Fibroblast of lung (primary cell): ENCODE data around the gene ZNF84. TPM values are rescaled to one million over a fixed set of nuclear protein-coding genes. Genes with fewer than 3 reads are reported as not detected.

Source experiments
- DNase-seq, 2 donors: peaks; one replicate each; pipeline versions ENCODE4 v3.0.0 to v3.0.0-alpha.2; 2010; ENCODE audit warnings: low read depth in 2 of 2
- H2AFZ ChIP-seq: 2 replicates; pipeline ENCODE4 v1.5.1; 2012; ENCODE audit warnings: low read length, control low read depth, inconsistent platforms
- H3K27ac ChIP-seq: 2 replicates; pipeline ENCODE4 v1.5.1; 2011; ENCODE audit warnings: low read length, control low read depth; ENCODE audit not compliant: insufficient read depth
- H3K27me3 ChIP-seq: 2 replicates; pipeline ENCODE4 v1.5.1; 2011; ENCODE audit warnings: mild to moderate bottlenecking, low read length; ENCODE audit not compliant: control insufficient read depth, insufficient read depth
- H3K36me3 ChIP-seq: 2 replicates; pipeline ENCODE4 v1.5.1; 2011; ENCODE audit warnings: low read length; ENCODE audit not compliant: control insufficient read depth, insufficient read depth
- H3K4me1 ChIP-seq: 2 replicates; pipeline ENCODE4 v1.5.1; 2011; ENCODE audit warnings: low read length; ENCODE audit not compliant: control insufficient read depth, insufficient read depth; ENCODE audit errors: extremely low read depth
- H3K4me2 ChIP-seq: 2 replicates; pipeline ENCODE4 v1.5.1; 2011; ENCODE audit warnings: low read length, control low read depth; ENCODE audit not compliant: insufficient read depth; ENCODE audit errors: extremely low read depth
- H3K4me3 ChIP-seq, 4 experiments: fragments of 200-600 bp in 1 of 4; sonication (generic) in 1 of 4; replicated peaks in 1 of 4; 2 replicates each; pipeline ENCODE4 v1.5.1; 2011 to 2016; ENCODE audit warnings: low read length in 4 of 4, low read depth in 3 of 4, mild to moderate bottlenecking in 3 of 4, control low read depth in 2 of 4, inconsistent platforms in 1 of 4, mixed read lengths in 1 of 4; ENCODE audit not compliant: insufficient read depth in 1 of 4; ENCODE audit errors: control extremely low read depth in 1 of 4
- H3K79me2 ChIP-seq: 2 replicates; pipeline ENCODE4 v1.5.1; 2012; ENCODE audit warnings: mild to moderate bottlenecking, low read length, inconsistent platforms; ENCODE audit not compliant: control insufficient read depth, insufficient read depth
- H3K9ac ChIP-seq: 2 replicates; pipeline ENCODE4 v1.5.1; 2011; ENCODE audit warnings: mild to moderate bottlenecking, low read length, control low read depth; ENCODE audit not compliant: insufficient read depth
- H3K9me3 ChIP-seq: 2 replicates; pipeline ENCODE4 v1.5.1; 2012; ENCODE audit warnings: low read depth, low read length; ENCODE audit not compliant: control insufficient read depth, insufficient read depth
- H4K20me1 ChIP-seq: 2 replicates; pipeline ENCODE4 v1.5.1; 2011; ENCODE audit warnings: low read length; ENCODE audit not compliant: control insufficient read depth, insufficient read depth; ENCODE audit errors: extremely low read depth
- EZH2 ChIP-seq: IDR thresholded peaks from 2 replicates; pipeline ENCODE4 v1.5.1; 2012; ENCODE audit warnings: low read length, control low read depth, mild to moderate bottlenecking; ENCODE audit errors: missing control alignments
- polyA plus RNA-seq, 2 donors: library from polyadenylated mRNA; depleted of rRNA in 1 of 2; stranded (reverse) in 1 of 2; unstranded in 1 of 2; fragments of >200 nt; gene quantifications; 2 replicates each; pipeline ENCODE4 v1.2.1, GENCODE V29; 2011 to 2012; ENCODE audit warnings: missing spikeins in 1 of 2
- total RNA-seq: library from RNA; depleted of rRNA; stranded (reverse); fragments of >200 nt; gene quantifications from 2 replicates; pipeline ENCODE4 v1.2.1, GENCODE V29; 2014
- TF ChIP-seq, protein P1 (sequence below), 2 donors: IDR thresholded peaks in 1 of 2; conservative IDR thresholded peaks in 1 of 2; 1 replicate in 1 of 2; 2 replicates in 1 of 2; pipeline ENCODE4 v1.5.1; 2011 to 2012; ENCODE audit warnings: low read length in 2 of 2, control low read depth in 1 of 2, inconsistent platforms in 1 of 2, low read depth in 1 of 2, mild to moderate bottlenecking in 1 of 2

Gene ZNF84
- total and polyA plus RNA-seq, 2 donors (not counting 1 experiment from before 2014, with no cell fraction given) = 17.9 to 25.4 TPM

DNA sequence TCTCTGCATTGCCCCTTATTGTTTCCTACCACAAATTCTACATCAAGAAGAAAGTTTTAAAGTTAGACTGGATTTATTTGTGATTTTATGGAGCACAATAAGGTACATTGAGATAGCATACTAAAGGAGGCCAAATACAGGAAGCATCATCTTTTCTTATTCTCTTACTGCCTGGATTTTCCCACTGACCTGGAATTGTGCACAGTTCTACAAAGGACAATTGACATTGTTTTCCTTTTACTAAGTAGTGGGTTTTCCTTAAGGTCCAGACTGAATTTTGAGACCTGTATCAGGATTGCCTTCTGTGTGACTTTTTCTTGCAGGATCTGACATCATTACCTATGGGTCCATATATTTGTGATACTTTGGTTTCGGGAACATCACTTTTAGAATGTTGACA lies 24.6 kb downstream of the ZNF84 start:
- H4K20me1 ChIP-seq = no peaks in the 10 kb centered on the region
- no peak overlapping the region for H3K9ac ChIP-seq
- H3K27ac ChIP-seq = no peak overlapping the region
- H3K4me2 ChIP-seq = no peak overlapping the region
- H3K9me3 ChIP-seq = peaks cover 12% of the 10 kb centered on the region
- no peak for DNase-seq
- H3K36me3 ChIP-seq = no peaks in the 10 kb centered on the region
- no peak overlapping the region for H3K4me3 ChIP-seq
- no peaks in the 10 kb centered on the region for H3K79me2 ChIP-seq
- H3K4me1 ChIP-seq = no peaks in the 10 kb centered on the region
- TF ChIP-seq, protein P1, sequence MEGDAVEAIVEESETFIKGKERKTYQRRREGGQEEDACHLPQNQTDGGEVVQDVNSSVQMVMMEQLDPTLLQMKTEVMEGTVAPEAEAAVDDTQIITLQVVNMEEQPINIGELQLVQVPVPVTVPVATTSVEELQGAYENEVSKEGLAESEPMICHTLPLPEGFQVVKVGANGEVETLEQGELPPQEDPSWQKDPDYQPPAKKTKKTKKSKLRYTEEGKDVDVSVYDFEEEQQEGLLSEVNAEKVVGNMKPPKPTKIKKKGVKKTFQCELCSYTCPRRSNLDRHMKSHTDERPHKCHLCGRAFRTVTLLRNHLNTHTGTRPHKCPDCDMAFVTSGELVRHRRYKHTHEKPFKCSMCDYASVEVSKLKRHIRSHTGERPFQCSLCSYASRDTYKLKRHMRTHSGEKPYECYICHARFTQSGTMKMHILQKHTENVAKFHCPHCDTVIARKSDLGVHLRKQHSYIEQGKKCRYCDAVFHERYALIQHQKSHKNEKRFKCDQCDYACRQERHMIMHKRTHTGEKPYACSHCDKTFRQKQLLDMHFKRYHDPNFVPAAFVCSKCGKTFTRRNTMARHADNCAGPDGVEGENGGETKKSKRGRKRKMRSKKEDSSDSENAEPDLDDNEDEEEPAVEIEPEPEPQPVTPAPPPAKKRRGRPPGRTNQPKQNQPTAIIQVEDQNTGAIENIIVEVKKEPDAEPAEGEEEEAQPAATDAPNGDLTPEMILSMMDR (conservative IDR thresholded peaks at IDR 0.05 in 1 of 2, IDR thresholded peaks at IDR 0.05 in 1 of 2; ENCODE audit: low read depth in 1 of 2, low read length in 2 of 2) = no peak
- TF ChIP-seq EZH2 = no peak
- H3K27me3 ChIP-seq = no peaks in the 10 kb centered on the region
- H2AFZ ChIP-seq = no peak overlapping the region

DNA sequence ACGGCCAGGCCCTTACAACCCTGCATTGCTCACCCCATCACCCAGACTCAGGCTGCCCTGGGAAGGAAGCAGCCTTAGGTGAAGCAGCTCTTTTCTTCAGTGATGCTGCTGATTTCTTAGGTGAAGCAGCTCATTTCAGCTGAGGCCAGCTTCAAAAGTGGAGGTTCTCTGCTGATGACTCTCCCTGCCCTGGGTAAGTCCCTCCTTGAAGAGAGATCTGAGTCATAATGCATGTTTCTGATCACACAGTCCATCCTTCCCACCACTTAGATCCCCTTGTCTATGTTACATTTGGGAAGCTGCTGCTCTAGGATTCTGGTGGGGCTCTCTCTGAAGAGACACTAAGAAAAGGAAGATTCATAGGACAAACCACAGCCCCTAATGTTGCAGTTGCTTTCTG lies 26.2 kb downstream of the ZNF84 start:
- TF ChIP-seq, protein P1 (conservative IDR thresholded peaks at IDR 0.05 in 1 of 2, IDR thresholded peaks at IDR 0.05 in 1 of 2; ENCODE audit: low read depth in 1 of 2, low read length in 2 of 2) = no peak
- no peak for TF ChIP-seq EZH2
- H3K4me2 ChIP-seq = no peak overlapping the region
- H2AFZ ChIP-seq = no peak overlapping the region
- H3K9me3 ChIP-seq = peaks cover 8% of the 10 kb centered on the region
- no peaks in the 10 kb centered on the region for H3K36me3 ChIP-seq
- H4K20me1 ChIP-seq = no peaks in the 10 kb centered on the region
- no peaks in the 10 kb centered on the region for H3K27me3 ChIP-seq
- DNase-seq = no peak
- no peak overlapping the region for H3K9ac ChIP-seq
- H3K4me1 ChIP-seq = no peaks in the 10 kb centered on the region
- H3K27ac ChIP-seq = no peak overlapping the region
- no peak overlapping the region for H3K4me3 ChIP-seq
- H3K79me2 ChIP-seq = no peaks in the 10 kb centered on the region

DNA sequence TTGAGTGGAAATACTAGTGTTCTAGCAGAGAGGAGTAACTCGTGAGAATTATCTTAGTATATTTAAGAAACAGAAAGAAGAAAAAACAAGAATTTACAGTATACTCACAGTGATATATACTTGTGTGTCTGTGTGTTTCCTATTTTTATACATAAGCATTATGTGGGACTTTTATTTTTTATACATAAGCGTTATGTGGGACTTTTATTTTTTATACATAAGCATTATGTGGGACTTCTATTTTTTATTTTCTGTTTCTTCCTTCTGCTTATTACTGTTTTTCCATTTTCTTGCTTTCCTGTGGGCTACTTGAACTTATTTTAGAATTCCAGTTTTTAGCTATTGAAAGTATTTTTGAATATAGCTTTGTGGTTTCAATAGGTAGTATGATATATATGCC lies 36.5 kb downstream of the ZNF84 start:
- H4K20me1 ChIP-seq = no peaks in the 10 kb centered on the region
- H3K27me3 ChIP-seq = no peaks in the 10 kb centered on the region
- H3K9ac ChIP-seq = no peak overlapping the region
- no peaks in the 10 kb centered on the region for H3K36me3 ChIP-seq
- no peaks in the 10 kb centered on the region for H3K4me1 ChIP-seq
- no peak overlapping the region for H2AFZ ChIP-seq
- no peaks in the 10 kb centered on the region for H3K79me2 ChIP-seq
- TF ChIP-seq EZH2 = no peak
- no peak for DNase-seq
- H3K4me2 ChIP-seq = no peak overlapping the region
- H3K9me3 ChIP-seq = no peaks in the 10 kb centered on the region
- H3K27ac ChIP-seq = no peak overlapping the region
- H3K4me3 ChIP-seq = no peak overlapping the region

DNA sequence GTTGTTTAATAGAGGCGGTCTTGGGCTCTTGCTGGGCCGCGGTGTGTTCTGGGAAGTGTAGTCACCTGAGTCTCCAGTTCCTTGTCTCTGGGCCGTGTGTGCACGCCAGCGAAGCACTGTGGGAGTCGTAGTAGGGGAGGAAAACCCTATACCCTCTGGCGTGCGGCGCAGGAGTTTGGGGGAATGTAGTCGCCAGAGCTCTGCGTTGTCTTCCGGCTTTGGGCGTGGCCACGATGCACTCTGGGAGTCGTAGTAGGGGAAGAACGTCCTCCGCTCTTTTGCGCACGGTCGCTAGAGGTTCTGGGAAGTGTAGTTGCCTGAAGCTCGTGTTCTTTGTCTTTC lies 42.7 kb downstream of the ZNF84 start:
- Histone ChIP-seq H2AFZ (peak overlapping the region; percentile 87), H3K4me1 (no peaks in the 10 kb centered on the region), H4K20me1 (no peaks in the 10 kb centered on the region), H3K9me3 (no peaks in the 10 kb centered on the region), H3K27ac (peak overlapping the region; percentile 84), H3K9ac (peak overlapping the region; percentile 90), H3K27me3 (no peaks in the 10 kb centered on the region), H3K36me3 (peaks cover 1% of the 10 kb centered on the region), H3K79me2 (peaks cover 5% of the 10 kb centered on the region), H3K4me3 (peak overlapping the region; percentile 59 to 88 (median 72)), H3K4me2 (peak overlapping the region; percentile 83)
- TF ChIP-seq, protein P1 (conservative IDR thresholded peaks at IDR 0.05 in 1 of 2, IDR thresholded peaks at IDR 0.05 in 1 of 2; ENCODE audit: low read depth in 1 of 2, low read length in 2 of 2) = no peak
- no peak for TF ChIP-seq EZH2
- DNase-seq = peak; percentile 100
